Osteoblast (primary cell): ENCODE measurements around the gene METTL1. TPM values are rescaled to one million over a fixed set of nuclear protein-coding genes. Genes with fewer than 3 reads are reported as not detected.
"Not testable (repeated sequence)": the region's sequence is repeated elsewhere in the genome, so short reads cannot be mapped to it uniquely, and the experiment has no call there.

Experiments
- DNase-seq: peaks from one replicate; pipeline ENCODE4 v3.0.0; 2011; ENCODE audit warnings: low spot score, mixed read lengths; ENCODE audit not compliant: insufficient read length; ENCODE audit errors: missing footprints
- H2AFZ ChIP-seq: 2 replicates; pipeline ENCODE4 v1.6.0; 2011; ENCODE audit warnings: mild to moderate bottlenecking, low read length
- H3K27ac ChIP-seq: 2 replicates; pipeline ENCODE4 v1.5.1; 2011; ENCODE audit warnings: mild to moderate bottlenecking, low read depth, low read length, moderate library complexity
- H3K27me3 ChIP-seq: 2 replicates; pipeline ENCODE4 v1.6.0; 2012; ENCODE audit warnings: mild to moderate bottlenecking, control low read depth, inconsistent platforms, low read length, moderate library complexity; ENCODE audit not compliant: insufficient read depth
- H3K36me3 ChIP-seq: 2 replicates; pipeline ENCODE4 v1.5.1; 2011; ENCODE audit warnings: mild to moderate bottlenecking, low read length, control low read depth, moderate library complexity; ENCODE audit not compliant: insufficient read depth
- H3K4me1 ChIP-seq: 2 replicates; pipeline ENCODE4 v1.5.1; 2011; ENCODE audit warnings: mild to moderate bottlenecking, low read length, control low read depth, moderate library complexity; ENCODE audit not compliant: insufficient read depth
- H3K4me2 ChIP-seq: 2 replicates; pipeline ENCODE4 v1.6.0; 2011; ENCODE audit warnings: mild to moderate bottlenecking, low read length; ENCODE audit not compliant: insufficient read depth
- H3K4me3 ChIP-seq: fragments of 200-600 bp; sonication (generic); 3 replicates; pipeline ENCODE4 v1.5.1; 2012; ENCODE audit warnings: mild to moderate bottlenecking, low read length, inconsistent platforms; ENCODE audit not compliant: insufficient read depth
- H3K79me2 ChIP-seq: 2 replicates; pipeline ENCODE4 v1.6.0; 2012; ENCODE audit warnings: mild to moderate bottlenecking, low read length, control low read depth, inconsistent platforms; ENCODE audit not compliant: insufficient read depth
- H3K9me3 ChIP-seq: 2 replicates; pipeline ENCODE4 v1.5.1; 2011; ENCODE audit warnings: low read depth, low read length, control low read depth
- H4K20me1 ChIP-seq: 2 replicates; pipeline ENCODE4 v1.6.0; 2012; ENCODE audit warnings: mild to moderate bottlenecking, low read length, control low read depth; ENCODE audit not compliant: insufficient read depth
- CTCF ChIP-seq: IDR thresholded peaks from 2 replicates; pipeline ENCODE4 v1.5.1; 2011; ENCODE audit warnings: mild to moderate bottlenecking, low read depth, low read length, moderate library complexity; ENCODE audit errors: extremely low read depth
- total RNA-seq: library from RNA; depleted of rRNA; stranded (reverse); fragments of >200 nt; gene quantifications from 2 replicates; pipeline ENCODE4 v1.2.3, GENCODE V29; 2012

Gene METTL1
- total RNA-seq, 1 donor, result 2.9 TPM

- Histone ChIP-seq H3K79me2 (no peaks in the 10 kb centered on the region), H3K4me1 (peaks cover 4% of the 10 kb centered on the region), H2AFZ (no peak overlapping the region), H3K9me3 (no peaks in the 10 kb centered on the region), H3K27ac (no peak overlapping the region), H4K20me1 (peaks cover 2% of the 10 kb centered on the region), H3K27me3 (peaks cover 5% of the 10 kb centered on the region), H3K36me3 (peaks cover 6% of the 10 kb centered on the region), H3K4me2 (no peak overlapping the region), H3K4me3 (no peak overlapping the region)
- DNase-seq, result peak; percentile 73
- no peak for TF ChIP-seq CTCF
These were observed 47.6 kb downstream of the METTL1 start for GRCh38 chr12:57724003-57724935.

- Histone ChIP-seq H3K36me3 (peaks cover 12% of the 10 kb centered on the region), H4K20me1 (peaks cover 2% of the 10 kb centered on the region), H3K4me2 (no peak overlapping the region), H3K27ac (no peak overlapping the region), H3K79me2 (no peaks in the 10 kb centered on the region), H2AFZ (no peak overlapping the region), H3K9me3 (no peaks in the 10 kb centered on the region), H3K4me3 (no peak overlapping the region), H3K27me3 (peaks cover 5% of the 10 kb centered on the region), H3K4me1 (peaks cover 4% of the 10 kb centered on the region)
- no peak for TF ChIP-seq CTCF
- peak; percentile 65 for DNase-seq
These were observed 48.3 kb downstream of the METTL1 start for GRCh38 chr12:57723630-57723962.

- peak; percentile 66 for DNase-seq
- Histone ChIP-seq H3K4me2 (no peak overlapping the region), H2AFZ (no peak overlapping the region), H3K36me3 (peaks cover 18% of the 10 kb centered on the region), H3K27ac (no peak overlapping the region), H3K9me3 (no peaks in the 10 kb centered on the region), H3K4me1 (peaks cover 4% of the 10 kb centered on the region), H3K27me3 (peaks cover 5% of the 10 kb centered on the region), H4K20me1 (peaks cover 2% of the 10 kb centered on the region), H3K79me2 (no peaks in the 10 kb centered on the region), H3K4me3 (no peak overlapping the region)
- no peak for TF ChIP-seq CTCF
These were observed 48.9 kb downstream of the METTL1 start for GRCh38 chr12:57722716-57723629.

- not testable (repeated sequence) for H4K20me1 ChIP-seq, H3K4me2 ChIP-seq, H3K9me3 ChIP-seq, H3K27me3 ChIP-seq, H3K4me1 ChIP-seq, H2AFZ ChIP-seq, H3K4me3 ChIP-seq, H3K27ac ChIP-seq, H3K79me2 ChIP-seq
- peak; percentile 32 for DNase-seq
- H3K36me3 ChIP-seq, result peaks cover 23% of the 10 kb centered on the region
These were observed 49.9 kb downstream of the METTL1 start for GRCh38 chr12:57721846-57722608.
